Measurements from ENCODE around the gene SORBS1.

SORBS1 gene

GRCh38 chr10:95289003-95289920 is 271.9 kb downstream of the SORBS1 start:
- DNase-seq (ENCODE audit: low read depth): no peak

- no peak for DNase-seq (ENCODE audit: low read depth)
Observed at GRCh38 chr10:95288303-95288702, 272.9 kb downstream of the SORBS1 start.

- DNase-seq (ENCODE audit: low read depth): no peak
Observed at GRCh38 chr10:95287281-95287680, 273.9 kb downstream of the SORBS1 start.

GRCh38 chr10:95286707-95287106 is 274.5 kb downstream of the SORBS1 start:
- DNase-seq (ENCODE audit: low read depth): no peak

GRCh38 chr10:95285556-95285955 is 275.6 kb downstream of the SORBS1 start:
- no peak for DNase-seq (ENCODE audit: low read depth)

- DNase-seq (ENCODE audit: low read depth): no peak
Observed at GRCh38 chr10:95284807-95285206, 276.4 kb downstream of the SORBS1 start.

- no peak for DNase-seq (ENCODE audit: low read depth)
Observed at GRCh38 chr10:95282107-95282506, 279.1 kb downstream of the SORBS1 start.

- DNase-seq (ENCODE audit: low read depth): no peak
Observed at GRCh38 chr10:95281206-95281605, 280.0 kb downstream of the SORBS1 start.

- no peak for DNase-seq (ENCODE audit: low read depth)
Observed at GRCh38 chr10:95280637-95281036, 280.5 kb downstream of the SORBS1 start.

- DNase-seq (ENCODE audit: low read depth): peak; percentile 86
Observed at GRCh38 chr10:95279042-95279820, 281.9 kb downstream of the SORBS1 start.

- DNase-seq (ENCODE audit: low read depth): peak; percentile 97
Observed at GRCh38 chr10:95278061-95278988, 282.8 kb downstream of the SORBS1 start.

- DNase-seq (ENCODE audit: low read depth): no peak
Observed at GRCh38 chr10:95277614-95278013, 283.6 kb downstream of the SORBS1 start.

- DNase-seq (ENCODE audit: low read depth): no peak
Observed at GRCh38 chr10:95277201-95277570, 284.0 kb downstream of the SORBS1 start.

- no peak for DNase-seq (ENCODE audit: low read depth)
Observed at GRCh38 chr10:95276367-95277200, 284.6 kb downstream of the SORBS1 start.

GRCh38 chr10:95275726-95276366 is 285.3 kb downstream of the SORBS1 start:
- DNase-seq (ENCODE audit: low read depth): peak; percentile 91

GRCh38 chr10:95273393-95274312 is 287.5 kb downstream of the SORBS1 start:
- DNase-seq (ENCODE audit: low read depth): peak; percentile 96

- peak; percentile 86 for DNase-seq (ENCODE audit: low read depth)
Observed at GRCh38 chr10:95268438-95268837, 292.7 kb downstream of the SORBS1 start.

GRCh38 chr10:95267251-95267650 is 293.9 kb downstream of the SORBS1 start:
- no peak for DNase-seq (ENCODE audit: low read depth)

- DNase-seq (ENCODE audit: low read depth): peak; percentile 94
Observed at GRCh38 chr10:95266674-95267095, 294.5 kb downstream of the SORBS1 start.

Measured in iris pigment epithelial cell (primary cell).